ENCODE results near the gene SLC43A3.
"Not testable (repeated sequence)": the region's sequence is repeated elsewhere in the genome, so short reads cannot be mapped to it uniquely, and the experiment has no call there.

SLC43A3 gene

DNA sequence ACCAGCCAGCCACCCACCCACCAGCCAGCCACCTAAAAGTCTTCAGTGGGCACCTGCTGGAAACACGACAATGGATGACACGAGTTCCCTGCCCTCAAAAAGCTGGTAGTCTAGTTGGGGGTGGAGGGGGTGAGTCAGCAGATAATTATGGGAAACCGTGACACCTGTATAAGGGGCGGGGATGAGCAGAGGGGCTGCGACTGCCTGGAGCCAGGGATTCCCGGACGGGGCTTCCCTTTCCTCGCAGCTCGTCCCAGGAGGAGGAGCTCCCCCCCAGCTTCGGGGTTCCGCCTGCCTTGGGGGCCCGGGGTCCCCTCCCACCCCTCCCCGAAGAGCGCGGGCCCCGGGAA, 31.1 kb upstream of the SLC43A3 start:
- no peak overlapping the region; the same call in 1 of the 2 replicates for H3K27ac ChIP-seq
- TF ChIP-seq, protein P1, sequence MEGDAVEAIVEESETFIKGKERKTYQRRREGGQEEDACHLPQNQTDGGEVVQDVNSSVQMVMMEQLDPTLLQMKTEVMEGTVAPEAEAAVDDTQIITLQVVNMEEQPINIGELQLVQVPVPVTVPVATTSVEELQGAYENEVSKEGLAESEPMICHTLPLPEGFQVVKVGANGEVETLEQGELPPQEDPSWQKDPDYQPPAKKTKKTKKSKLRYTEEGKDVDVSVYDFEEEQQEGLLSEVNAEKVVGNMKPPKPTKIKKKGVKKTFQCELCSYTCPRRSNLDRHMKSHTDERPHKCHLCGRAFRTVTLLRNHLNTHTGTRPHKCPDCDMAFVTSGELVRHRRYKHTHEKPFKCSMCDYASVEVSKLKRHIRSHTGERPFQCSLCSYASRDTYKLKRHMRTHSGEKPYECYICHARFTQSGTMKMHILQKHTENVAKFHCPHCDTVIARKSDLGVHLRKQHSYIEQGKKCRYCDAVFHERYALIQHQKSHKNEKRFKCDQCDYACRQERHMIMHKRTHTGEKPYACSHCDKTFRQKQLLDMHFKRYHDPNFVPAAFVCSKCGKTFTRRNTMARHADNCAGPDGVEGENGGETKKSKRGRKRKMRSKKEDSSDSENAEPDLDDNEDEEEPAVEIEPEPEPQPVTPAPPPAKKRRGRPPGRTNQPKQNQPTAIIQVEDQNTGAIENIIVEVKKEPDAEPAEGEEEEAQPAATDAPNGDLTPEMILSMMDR (conservative IDR thresholded peaks at IDR 0.05), result no peak

DNA sequence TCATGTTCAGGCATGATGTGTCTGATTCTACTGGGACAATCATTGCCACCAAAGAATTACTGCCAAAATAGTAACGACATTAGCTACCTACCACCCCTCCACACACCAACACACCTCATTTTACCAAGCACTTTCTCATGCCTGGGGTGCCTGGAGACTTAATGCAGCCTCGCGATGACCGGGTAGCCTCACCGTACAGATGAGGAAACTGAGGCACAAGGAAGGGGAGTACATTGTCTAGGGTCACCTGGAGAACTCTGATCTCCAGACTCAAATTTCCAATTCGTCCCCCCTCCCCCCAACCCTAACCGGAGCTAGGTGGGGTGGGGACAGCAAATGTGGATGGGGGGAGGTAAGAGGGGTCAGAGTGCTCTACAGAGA, 30.7 kb upstream of the SLC43A3 start:
- H3K27ac ChIP-seq, result no peak overlapping the region
- TF ChIP-seq, protein P1 (conservative IDR thresholded peaks at IDR 0.05), result no peak; the same call in 1 of the 2 replicates

DNA sequence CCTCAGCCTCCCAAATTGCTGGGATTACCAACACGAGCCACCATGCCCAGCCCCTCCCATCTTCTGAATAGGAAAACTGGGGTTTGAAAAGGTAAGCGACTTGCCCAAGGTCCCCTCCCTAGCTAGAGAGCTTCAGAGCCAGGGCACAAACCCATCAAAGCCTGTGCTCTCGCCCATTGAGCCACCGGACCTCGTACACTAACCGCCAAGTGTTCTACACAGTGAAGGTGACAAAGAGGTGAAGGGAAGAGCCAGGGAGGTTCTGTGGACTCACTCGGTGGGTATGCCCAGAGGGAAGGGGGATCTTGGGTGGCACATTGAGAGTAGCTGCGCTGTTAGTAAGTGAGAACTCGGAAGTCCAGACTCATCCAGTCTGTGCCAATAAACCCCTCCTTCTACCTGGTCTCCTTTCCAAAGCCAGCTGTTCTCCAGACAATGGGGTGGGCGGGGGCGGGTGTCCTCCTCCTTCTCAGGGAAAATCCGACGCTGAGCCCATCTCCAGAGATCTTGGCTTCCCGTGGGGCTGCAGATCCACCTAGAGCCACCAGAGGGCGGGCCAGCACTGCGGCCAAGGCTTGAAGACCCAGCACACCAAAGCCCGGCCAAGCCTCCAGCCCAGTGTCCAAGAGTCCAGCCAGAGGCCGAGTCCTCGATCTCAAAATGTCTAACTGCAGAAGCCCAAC, 30.2 kb upstream of the SLC43A3 start:
- TF ChIP-seq, protein P1 (conservative IDR thresholded peaks at IDR 0.05), result peak; percentile 99
- H3K27ac ChIP-seq, result no peak overlapping the region

DNA sequence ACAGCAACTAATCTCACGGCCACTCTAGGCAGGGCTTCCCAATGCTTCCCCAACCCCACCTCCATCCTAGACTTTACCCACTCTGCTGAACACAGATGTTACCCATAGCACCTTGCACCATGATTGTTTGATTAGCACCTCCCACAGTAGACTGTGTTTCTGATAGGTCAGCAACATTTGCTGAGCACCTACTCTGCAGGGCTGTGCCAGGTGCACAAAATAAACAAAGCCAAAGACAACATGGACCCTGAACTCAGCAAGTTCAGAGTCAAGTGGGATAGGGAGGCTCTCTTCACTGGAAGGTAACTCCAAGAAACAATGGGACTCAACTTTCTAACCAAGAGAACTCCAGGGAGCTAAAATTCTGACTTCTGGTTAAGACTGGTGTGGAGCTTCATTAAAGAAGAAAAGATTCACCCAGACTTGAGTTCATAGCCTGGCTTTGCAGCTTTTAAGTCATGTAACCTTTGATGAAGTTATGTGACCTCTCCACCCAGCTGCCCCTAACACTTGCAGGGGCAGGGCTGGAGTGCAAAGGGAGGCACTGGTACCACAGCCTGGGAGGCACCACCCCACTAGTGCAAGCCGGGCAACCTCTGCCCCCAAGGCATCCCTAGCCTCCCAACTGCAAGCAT, 26.7 kb upstream of the SLC43A3 start:
- no peak overlapping the region for H3K27ac ChIP-seq
- TF ChIP-seq, protein P1 (conservative IDR thresholded peaks at IDR 0.05), result no peak

DNA sequence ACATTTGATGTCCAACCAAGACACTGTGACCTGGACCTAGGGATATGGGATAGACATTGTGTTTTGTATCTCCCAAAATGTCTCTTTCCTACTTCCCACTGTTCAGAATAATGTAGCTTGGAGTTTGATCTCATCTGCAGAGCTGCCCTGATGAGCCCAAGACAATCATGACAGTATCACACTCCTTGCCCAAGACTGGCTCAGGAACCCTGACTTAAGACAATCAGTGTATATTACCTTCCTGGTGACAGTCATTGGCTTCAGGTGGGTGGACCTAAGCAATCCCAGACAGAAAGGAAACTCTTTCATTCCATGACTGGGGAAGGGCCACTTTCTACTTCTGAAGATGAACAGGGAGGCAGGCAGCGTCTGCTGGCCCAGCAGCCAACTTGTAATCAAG, 19.1 kb upstream of the SLC43A3 start:
- no peak overlapping the region for H3K27ac ChIP-seq
- TF ChIP-seq, protein P1 (conservative IDR thresholded peaks at IDR 0.05), result no peak

DNA sequence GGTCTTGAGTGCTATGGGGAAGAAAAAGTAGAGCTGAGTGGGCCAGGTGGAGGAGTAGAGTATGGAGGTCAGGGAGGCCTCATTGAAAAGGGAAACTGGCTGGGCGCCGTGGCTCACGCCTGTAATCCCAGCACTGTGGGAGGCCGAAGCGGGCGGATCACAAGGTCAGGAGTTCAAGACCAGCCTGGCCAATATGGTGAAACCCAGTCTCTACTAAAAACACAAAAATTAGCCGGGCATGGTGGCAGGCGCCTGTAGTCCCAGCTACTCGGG, 18.1 kb upstream of the SLC43A3 start:
- not testable (repeated sequence) for H3K27ac ChIP-seq

DNA sequence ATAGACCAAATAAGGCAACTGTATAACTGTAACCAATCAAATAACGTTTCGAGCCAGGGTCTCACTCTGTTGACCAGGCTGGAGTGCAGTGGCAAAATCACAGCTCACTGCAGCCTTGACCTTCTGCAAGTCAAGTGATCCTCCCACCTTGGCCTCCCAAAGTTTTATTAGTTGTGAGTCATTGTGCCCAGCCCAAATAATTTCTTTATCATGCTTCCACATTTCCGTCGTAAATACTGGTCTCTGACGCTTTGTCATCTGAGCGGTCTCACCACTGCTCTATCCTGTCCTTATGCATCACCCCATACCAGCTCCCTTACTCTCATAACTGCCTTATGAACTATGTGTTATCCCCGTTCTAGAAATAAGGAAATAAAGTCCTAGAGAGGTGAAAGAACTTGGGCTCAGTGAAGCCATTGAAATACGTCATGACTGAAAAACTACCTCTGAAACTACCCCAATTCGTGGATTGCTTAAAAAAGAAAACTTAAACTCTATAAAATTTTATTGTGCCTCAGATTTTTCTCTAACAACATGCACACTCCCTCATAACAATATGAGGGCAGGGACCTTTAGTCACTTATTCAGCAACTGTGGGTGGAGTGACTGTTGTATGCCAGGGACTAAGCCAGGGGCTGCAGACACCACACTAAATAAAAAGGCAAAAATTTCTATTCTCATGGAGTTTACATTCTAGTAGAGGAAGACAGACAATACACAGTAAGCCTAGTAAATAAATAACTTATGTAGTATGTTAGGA, 17.6 kb upstream of the SLC43A3 start:
- H3K27ac ChIP-seq, result no peak overlapping the region
- TF ChIP-seq, protein P1 (conservative IDR thresholded peaks at IDR 0.05), result no peak
